ENCODE results near the gene HLA-F. TPM values are rescaled to one million over a fixed set of nuclear protein-coding genes. Genes with fewer than 3 reads are reported as not detected.

HLA-F gene
- total and polyA plus RNA-seq, 9 donors: 16.3 to 61.6 (median 29.6) TPM

- intact Hi-C loops (cut with DNase I): loop anchor here in 1 of 4 donors (10.0 kb wide), 1 partner anchor 91 kb away; the partner anchor contains the start of gene MOG
- WGBS, 3 donors: 62 to 94% (median 76%) methylated on average over 3 of the region's 3 CpGs
- no peak for DNase-seq
Measured at GRCh38 chr6:29745386-29745785, 22.2 kb downstream of the HLA-F start.

GRCh38 chr6:29745855-29746449 lies 22.7 kb downstream of the HLA-F start:
- intact Hi-C loops (cut with DNase I): loop anchor here in 1 of 4 donors (10.0 kb wide), 1 partner anchor 91 kb away; the partner anchor contains the start of gene MOG
- no peak for DNase-seq
- H3K9me3 ChIP-seq: no peaks in the 10 kb centered on the region
- WGBS, 3 donors: 59 to 95% (median 80%) methylated on average over 4 of the region's 4 CpGs
- H3K36me3 ChIP-seq: no peaks in the 10 kb centered on the region
- no peak overlapping the region for H3K4me3 ChIP-seq
- no peak overlapping the region for H3K27ac ChIP-seq
- H3K27me3 ChIP-seq: no peaks in the 10 kb centered on the region
- no peak for TF ChIP-seq EP300 (IDR thresholded peaks at IDR 0.05)
- TF ChIP-seq POLR2A (IDR thresholded peaks at IDR 0.05): no peak
- TF ChIP-seq CTCF (IDR thresholded peaks at IDR 0.05): no peak
- peaks cover 1% of the 10 kb centered on the region for H3K4me1 ChIP-seq (ENCODE audit: insufficient read depth)

More at GRCh38 chr6:29745386-29745785, 22.2 kb downstream of the HLA-F start:
- Histone ChIP-seq H3K4me3 (no peak overlapping the region), H3K27me3 (no peaks in the 10 kb centered on the region), H3K27ac (no peak overlapping the region), H3K36me3 (no peaks in the 10 kb centered on the region), H3K9me3 (no peaks in the 10 kb centered on the region), H3K4me1 (ENCODE audit: insufficient read depth) (peaks cover 1% of the 10 kb centered on the region)
- TF ChIP-seq EP300 (IDR thresholded peaks at IDR 0.05): no peak
- no peak for TF ChIP-seq CTCF (IDR thresholded peaks at IDR 0.05)
- no peak for TF ChIP-seq POLR2A (IDR thresholded peaks at IDR 0.05)

GRCh38 chr6:29746846-29747687 lies 23.8 kb downstream of the HLA-F start:
- WGBS, 3 donors: 70 to 88% (median 82%) methylated on average over 16 of the region's 16 CpGs
- peaks cover 1% of the 10 kb centered on the region for H3K4me1 ChIP-seq (ENCODE audit: insufficient read depth)
- intact Hi-C loops (cut with DNase I): loop anchor here in 1 of 4 donors (10.0 kb wide), 1 partner anchor 92 kb away; the partner anchor contains the start of gene MOG
- no peaks in the 10 kb centered on the region for H3K36me3 ChIP-seq
- TF ChIP-seq CTCF (IDR thresholded peaks at IDR 0.05): no peak
- TF ChIP-seq EP300 (IDR thresholded peaks at IDR 0.05): no peak
- TF ChIP-seq POLR2A (IDR thresholded peaks at IDR 0.05): no peak
- no peaks in the 10 kb centered on the region for H3K27me3 ChIP-seq
- no peak for DNase-seq
- no peak overlapping the region for H3K4me3 ChIP-seq
- no peak overlapping the region for H3K27ac ChIP-seq
- no peaks in the 10 kb centered on the region for H3K9me3 ChIP-seq

GRCh38 chr6:29747688-29748250 lies 24.5 kb downstream of the HLA-F start:
- no peak for DNase-seq
- H3K27me3 ChIP-seq: no peaks in the 10 kb centered on the region
- intact Hi-C loops (cut with DNase I): loop anchor here in 1 of 4 donors (10.0 kb wide), 1 partner anchor 93 kb away; the partner anchor contains the start of gene MOG
- H3K4me1 ChIP-seq (ENCODE audit: insufficient read depth): peaks cover 1% of the 10 kb centered on the region
- TF ChIP-seq EP300 (IDR thresholded peaks at IDR 0.05): no peak
- no peak for TF ChIP-seq CTCF (IDR thresholded peaks at IDR 0.05)
- TF ChIP-seq POLR2A (IDR thresholded peaks at IDR 0.05): no peak
- H3K27ac ChIP-seq: no peak overlapping the region
- 75 to 80% (median 78%) methylated on average over 8 of the region's 8 CpGs for WGBS, 3 donors
- peak overlapping the region; percentile 86 for H3K4me3 ChIP-seq
- no peaks in the 10 kb centered on the region for H3K36me3 ChIP-seq
- no peaks in the 10 kb centered on the region for H3K9me3 ChIP-seq
